WERI-Rb-1 (cell line): Measurements from ENCODE around the gene IQGAP2.
A peak's percentile ranks its signal among the peaks of the same experiment; 100 is the strongest.

ENCODE experiments used
- DNase-seq: peaks from one replicate; pipeline ENCODE4 v3.0.0-alpha.2; 2020
- H3K27ac ChIP-seq: fragments of 250-450 bp; sonication (Bioruptor Pico); 2 replicates; pipeline ENCODE4 v1.5.1; 2020; ENCODE audit warnings: mild to moderate bottlenecking, moderate library complexity
- H3K27me3 ChIP-seq: fragments of 250-450 bp; sonication (Bioruptor Pico); 2 replicates; pipeline ENCODE4 v1.5.1; 2021; ENCODE audit warnings: mild to moderate bottlenecking, low read depth, moderate library complexity; ENCODE audit not compliant: insufficient read depth, severe bottlenecking
- H3K36me3 ChIP-seq: fragments of 250-450 bp; sonication (Bioruptor Pico); 2 replicates; pipeline ENCODE4 v1.5.1; 2020; ENCODE audit warnings: mild to moderate bottlenecking, moderate library complexity
- H3K4me3 ChIP-seq: 2 replicates; pipeline ENCODE4 v1.5.1; 2011; ENCODE audit warnings: low read depth, mild to moderate bottlenecking, control low read depth, low read length
- H3K9me3 ChIP-seq: fragments of 250-450 bp; sonication (Bioruptor Pico); 2 replicates; pipeline ENCODE4 v1.5.1; 2021; ENCODE audit warnings: mild to moderate bottlenecking, moderate library complexity; ENCODE audit not compliant: severe bottlenecking
- TF ChIP-seq, protein P1 (sequence below): IDR thresholded peaks from 2 replicates; pipeline ENCODE4 v1.5.1; 2011; ENCODE audit warnings: low read depth, mild to moderate bottlenecking, control low read depth, inconsistent platforms, low read length

IQGAP2 gene

DNA sequence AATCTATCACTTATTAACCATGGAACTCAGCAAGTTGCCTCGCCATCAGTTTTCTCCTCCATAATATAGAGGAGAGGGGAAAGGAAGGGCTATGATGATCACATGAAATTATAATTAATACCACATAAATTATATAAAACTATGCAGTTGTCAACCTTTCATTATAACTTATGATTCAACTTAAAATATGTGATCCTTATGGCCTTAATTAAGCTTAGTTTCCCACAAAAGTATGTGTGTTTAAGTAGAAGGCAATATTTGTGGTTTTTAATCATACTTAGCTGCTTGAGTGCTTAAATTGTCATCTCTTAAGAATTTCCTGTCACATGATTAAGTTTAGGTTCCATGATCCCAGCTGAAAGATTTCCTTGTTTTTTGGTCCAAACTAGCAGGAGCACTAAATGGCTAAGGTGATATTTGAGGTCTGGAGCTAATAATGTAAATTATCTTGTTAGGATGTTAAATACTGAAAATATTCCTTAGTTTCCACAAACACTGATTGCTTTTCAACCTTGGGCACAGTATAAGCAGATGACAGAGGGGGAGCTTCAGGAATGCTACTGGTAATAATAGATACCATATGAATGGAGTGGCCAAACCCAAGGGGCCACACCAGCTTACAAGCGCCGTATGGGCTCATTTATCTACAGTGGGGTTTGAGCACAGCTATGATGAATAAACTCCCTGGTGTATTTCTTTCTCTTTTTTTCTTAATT lies 286.4 kb downstream of the IQGAP2 start:
- H3K27ac ChIP-seq, result no peak overlapping the region
- TF ChIP-seq, protein P1, sequence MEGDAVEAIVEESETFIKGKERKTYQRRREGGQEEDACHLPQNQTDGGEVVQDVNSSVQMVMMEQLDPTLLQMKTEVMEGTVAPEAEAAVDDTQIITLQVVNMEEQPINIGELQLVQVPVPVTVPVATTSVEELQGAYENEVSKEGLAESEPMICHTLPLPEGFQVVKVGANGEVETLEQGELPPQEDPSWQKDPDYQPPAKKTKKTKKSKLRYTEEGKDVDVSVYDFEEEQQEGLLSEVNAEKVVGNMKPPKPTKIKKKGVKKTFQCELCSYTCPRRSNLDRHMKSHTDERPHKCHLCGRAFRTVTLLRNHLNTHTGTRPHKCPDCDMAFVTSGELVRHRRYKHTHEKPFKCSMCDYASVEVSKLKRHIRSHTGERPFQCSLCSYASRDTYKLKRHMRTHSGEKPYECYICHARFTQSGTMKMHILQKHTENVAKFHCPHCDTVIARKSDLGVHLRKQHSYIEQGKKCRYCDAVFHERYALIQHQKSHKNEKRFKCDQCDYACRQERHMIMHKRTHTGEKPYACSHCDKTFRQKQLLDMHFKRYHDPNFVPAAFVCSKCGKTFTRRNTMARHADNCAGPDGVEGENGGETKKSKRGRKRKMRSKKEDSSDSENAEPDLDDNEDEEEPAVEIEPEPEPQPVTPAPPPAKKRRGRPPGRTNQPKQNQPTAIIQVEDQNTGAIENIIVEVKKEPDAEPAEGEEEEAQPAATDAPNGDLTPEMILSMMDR, result no peak
- H3K27me3 ChIP-seq, result no peaks in the 10 kb centered on the region
- peaks cover 6% of the 10 kb centered on the region for H3K36me3 ChIP-seq
- no peaks in the 10 kb centered on the region for H3K9me3 ChIP-seq
- no peak overlapping the region for H3K4me3 ChIP-seq
- no peak for DNase-seq

DNA sequence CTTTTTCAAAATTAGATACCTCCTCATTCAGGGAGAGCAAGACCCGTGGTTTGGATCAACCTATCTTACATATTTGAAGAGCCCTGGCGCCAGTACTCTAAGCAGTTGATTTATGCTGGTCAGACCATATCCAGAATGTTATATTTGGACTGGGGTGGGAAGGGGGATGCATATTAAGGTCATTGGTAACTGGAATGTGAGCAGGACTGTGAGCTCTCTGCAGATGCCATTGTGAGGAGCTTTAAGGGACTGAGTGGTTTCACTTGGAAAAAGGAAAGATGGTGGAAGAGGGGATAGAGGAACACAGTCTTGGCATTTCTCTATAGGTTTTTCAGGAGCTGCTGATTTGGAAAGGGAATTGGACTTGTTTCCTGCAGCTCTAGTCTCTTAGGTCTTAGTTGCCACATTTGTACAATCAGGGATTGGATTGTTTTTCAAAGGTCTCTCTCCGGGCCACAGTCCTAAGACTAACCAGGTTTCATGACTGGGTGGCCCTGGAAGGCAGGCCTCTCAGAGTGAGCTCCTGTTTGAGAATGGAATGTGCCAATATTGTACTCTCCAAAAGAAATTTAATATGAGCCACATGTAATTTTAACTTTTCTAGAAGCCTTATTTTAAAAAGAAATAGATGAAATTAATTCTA lies 287.1 kb downstream of the IQGAP2 start:
- Histone ChIP-seq H3K27me3 (no peaks in the 10 kb centered on the region), H3K9me3 (no peaks in the 10 kb centered on the region), H3K4me3 (no peak overlapping the region), H3K36me3 (peaks cover 8% of the 10 kb centered on the region), H3K27ac (no peak overlapping the region)
- DNase-seq, result no peak
- TF ChIP-seq, protein P1, result no peak

DNA sequence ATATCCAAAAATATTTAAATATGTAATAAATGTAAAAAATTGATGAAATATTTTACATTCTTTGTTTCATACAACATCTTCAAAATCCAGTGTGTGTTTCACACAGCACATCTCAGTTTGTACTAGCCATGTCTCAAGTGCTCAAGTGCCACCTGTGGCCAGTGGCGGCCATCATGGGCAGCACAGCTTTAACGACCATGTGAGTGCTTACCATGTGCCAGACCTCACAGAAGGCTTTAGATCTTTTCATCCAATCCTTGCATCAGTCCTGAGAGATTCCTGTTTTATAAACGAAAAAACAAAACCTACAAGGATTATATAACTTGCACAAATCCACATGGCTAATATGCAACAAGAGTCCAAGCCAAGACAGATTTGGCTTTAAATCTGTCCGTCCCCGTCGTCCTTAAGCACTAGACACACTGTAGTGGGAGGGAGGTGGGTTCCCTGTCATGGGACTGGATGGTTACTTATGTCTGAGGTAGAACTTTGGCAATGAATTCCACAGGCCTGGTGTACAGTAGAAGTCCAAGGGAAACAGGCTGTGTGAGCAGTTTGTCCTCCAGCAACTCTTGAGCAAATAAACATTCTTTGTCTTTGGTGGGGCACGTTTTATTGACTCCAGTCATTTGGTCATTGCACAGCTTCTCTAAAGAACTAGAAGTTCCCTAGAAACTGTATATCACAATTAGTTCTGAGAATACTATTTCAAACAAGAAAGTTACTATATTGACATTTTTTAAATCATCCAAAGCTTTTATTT lies 287.8 kb downstream of the IQGAP2 start:
- H3K27ac ChIP-seq, result no peak overlapping the region

DNA sequence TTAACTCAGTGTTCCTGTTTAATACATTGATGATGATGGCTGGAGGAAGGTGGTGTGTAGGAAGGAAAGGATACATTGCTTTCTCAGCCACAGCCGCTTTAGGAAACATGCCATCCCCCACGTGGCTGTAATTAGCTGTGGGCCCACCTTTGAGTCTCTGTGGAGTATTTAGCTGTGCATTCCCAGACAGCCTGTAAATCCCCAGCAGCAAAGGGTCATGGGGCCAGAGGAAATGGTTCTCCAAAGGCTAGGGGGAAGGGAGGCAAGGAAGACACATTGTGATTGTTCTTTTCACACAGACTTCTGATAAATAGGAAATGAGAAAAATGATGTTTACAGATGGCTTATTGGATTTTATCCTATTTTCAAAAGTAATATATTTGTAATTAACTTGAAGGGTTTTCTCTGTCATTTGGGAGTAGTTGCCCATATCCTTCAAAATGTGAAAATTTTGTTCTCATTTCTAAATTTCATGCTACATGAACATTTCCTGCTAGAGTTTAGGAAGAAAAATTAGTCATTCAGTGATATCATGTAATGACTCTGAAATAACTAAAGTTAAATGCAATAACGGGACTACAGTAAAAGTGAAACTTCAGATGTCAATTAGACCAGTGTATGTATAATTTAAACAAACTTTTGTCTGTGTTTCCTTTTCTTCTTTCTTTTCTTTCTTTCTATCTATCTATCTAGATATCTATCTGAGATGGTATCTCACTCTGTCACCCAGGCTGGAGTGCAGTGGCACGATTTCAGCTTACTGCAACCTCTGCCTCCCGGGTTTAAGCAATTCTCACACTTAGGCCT lies 288.6 kb downstream of the IQGAP2 start:
- H3K27ac ChIP-seq, result peak overlapping the region; percentile 50
- peaks cover 11% of the 10 kb centered on the region for H3K36me3 ChIP-seq
- H3K4me3 ChIP-seq, result no peak overlapping the region
- peak; percentile 12 for DNase-seq
- H3K27me3 ChIP-seq, result no peaks in the 10 kb centered on the region
- TF ChIP-seq, protein P1, result no peak
- H3K9me3 ChIP-seq, result no peaks in the 10 kb centered on the region

More for the DNA sequence above, 287.8 kb downstream of the IQGAP2 start:
- no peak overlapping the region for H3K4me3 ChIP-seq
- TF ChIP-seq, protein P1, result no peak
- H3K27me3 ChIP-seq, result no peaks in the 10 kb centered on the region
- DNase-seq, result no peak
- H3K36me3 ChIP-seq, result peaks cover 8% of the 10 kb centered on the region
- no peaks in the 10 kb centered on the region for H3K9me3 ChIP-seq

GRCh38 chr5:76692274-76692540 lies 289.1 kb downstream of the IQGAP2 start:
- Histone ChIP-seq H3K36me3 (peaks cover 8% of the 10 kb centered on the region), H3K27ac (peak overlapping the region; percentile 50), H3K27me3 (no peaks in the 10 kb centered on the region), H3K4me3 (no peak overlapping the region), H3K9me3 (no peaks in the 10 kb centered on the region)
- TF ChIP-seq, protein P1, result no peak
- DNase-seq, result no peak
